ENCODE data around the gene MPND.

DNA sequence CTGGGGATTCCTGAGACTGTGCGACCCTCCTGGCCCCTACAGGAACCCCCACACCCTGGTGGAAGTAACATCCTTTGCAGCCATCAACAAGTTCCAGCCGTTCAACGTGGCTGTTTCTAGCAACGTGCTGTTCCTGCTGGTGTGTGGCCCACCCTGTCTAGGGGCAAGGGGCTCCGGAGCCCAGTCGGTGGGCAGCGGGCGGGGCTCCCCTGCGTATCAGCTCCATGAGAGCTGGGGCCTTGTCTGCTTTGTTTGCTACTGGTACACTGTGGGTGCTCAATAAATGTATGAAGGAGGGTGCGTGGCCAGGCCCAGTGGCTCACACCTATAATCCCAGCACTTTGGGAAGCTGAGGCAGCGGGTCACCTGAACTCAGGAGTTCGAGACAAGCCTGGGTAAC lies 10.9 kb downstream of the MPND start:
- TF ChIP-seq POLR2A (IDR thresholded peaks at IDR 0.05) (no peak), POLR2AphosphoS5 (IDR thresholded peaks at IDR 0.05) (no peak)

All from stomach (tissue), 4 donors.